ENCODE data around the gene C6orf47.

C6orf47 gene

GRCh38 chr6:31634969-31635575 lies 25.5 kb downstream of the C6orf47 start:
- no peak for DNase-seq
- no peak overlapping the region for H3K4me2 ChIP-seq (ENCODE audit: low read depth, low read length)
- peaks cover 27% of the 10 kb centered on the region for H3K79me2 ChIP-seq (ENCODE audit: low read length)
- peaks cover 6% of the 10 kb centered on the region for H3K36me3 ChIP-seq (replicated peaks; ENCODE audit: insufficient read depth, low read length)
- no peak overlapping the region for H3K9ac ChIP-seq (ENCODE audit: low read length)
- peaks cover 28% of the 10 kb centered on the region for H3F3A ChIP-seq (ENCODE audit: insufficient read depth, low read length)
- H4K20me1 ChIP-seq (ENCODE audit: insufficient read depth, low read length): no peaks in the 10 kb centered on the region
- no peaks in the 10 kb centered on the region for H3K27me3 ChIP-seq (replicated peaks; ENCODE audit: insufficient read depth, low read length)
- H3K9me3 ChIP-seq (replicated peaks; ENCODE audit: insufficient read depth, low read length): no peaks in the 10 kb centered on the region
- no peak overlapping the region for H3K27ac ChIP-seq (ENCODE audit: low read length)
- H3K4me3 ChIP-seq (ENCODE audit: low read length): no peak overlapping the region
- no peaks in the 10 kb centered on the region for H3K9me2 ChIP-seq (replicated peaks; ENCODE audit: insufficient read depth, low read length)
- TF ChIP-seq CTCF (IDR thresholded peaks at IDR 0.05; ENCODE audit: low read length) (no peak), EZH2phosphoT487 (IDR thresholded peaks at IDR 0.05; ENCODE audit: low read length) (no peak), EZH2 (optimal IDR thresholded peaks at IDR 0.05; ENCODE audit: low read depth, low read length) (no peak)
- no peaks in the 10 kb centered on the region for H3K4me1 ChIP-seq (ENCODE audit: low read length)
- no peak overlapping the region for H2AFZ ChIP-seq (ENCODE audit: low read length)

- H3K9ac ChIP-seq (ENCODE audit: low read length): no peak overlapping the region
- no peak overlapping the region for H3K4me3 ChIP-seq (ENCODE audit: low read length)
- no peak for TF ChIP-seq EZH2phosphoT487 (IDR thresholded peaks at IDR 0.05; ENCODE audit: low read length)
- H3K79me2 ChIP-seq (ENCODE audit: low read length): peaks cover 34% of the 10 kb centered on the region
- H3K4me1 ChIP-seq (ENCODE audit: low read length): no peaks in the 10 kb centered on the region
- H4K20me1 ChIP-seq (ENCODE audit: insufficient read depth, low read length): no peaks in the 10 kb centered on the region
- H3K27me3 ChIP-seq (replicated peaks; ENCODE audit: insufficient read depth, low read length): no peaks in the 10 kb centered on the region
- H2AFZ ChIP-seq (ENCODE audit: low read length): no peak overlapping the region
- H3K9me3 ChIP-seq (replicated peaks; ENCODE audit: insufficient read depth, low read length): no peaks in the 10 kb centered on the region
- H3K4me2 ChIP-seq (ENCODE audit: low read depth, low read length): no peak overlapping the region
- H3K9me2 ChIP-seq (replicated peaks; ENCODE audit: insufficient read depth, low read length): no peaks in the 10 kb centered on the region
- H3F3A ChIP-seq (ENCODE audit: insufficient read depth, low read length): peaks cover 20% of the 10 kb centered on the region; the same call in 1 of the 2 replicates
- H3K27ac ChIP-seq (ENCODE audit: low read length): no peak overlapping the region
- H3K36me3 ChIP-seq (replicated peaks; ENCODE audit: insufficient read depth, low read length): peaks cover 6% of the 10 kb centered on the region
- no peak for DNase-seq
Measured at GRCh38 chr6:31634131-31634530, 26.4 kb downstream of the C6orf47 start.

GRCh38 chr6:31633447-31633846 lies 27.1 kb downstream of the C6orf47 start:
- Histone ChIP-seq H3K27ac (ENCODE audit: low read length) (no peak overlapping the region), H3K27me3 (replicated peaks; ENCODE audit: insufficient read depth, low read length) (no peaks in the 10 kb centered on the region), H3K79me2 (ENCODE audit: low read length) (peaks cover 38% of the 10 kb centered on the region), H2AFZ (ENCODE audit: low read length) (no peak overlapping the region), H3F3A (ENCODE audit: insufficient read depth, low read length) (peaks cover 20% of the 10 kb centered on the region; the same call in 1 of the 2 replicates), H3K4me1 (ENCODE audit: low read length) (no peaks in the 10 kb centered on the region), H4K20me1 (ENCODE audit: insufficient read depth, low read length) (no peaks in the 10 kb centered on the region; the same call in 1 of the 2 replicates), H3K4me2 (ENCODE audit: low read depth, low read length) (no peak overlapping the region), H3K4me3 (ENCODE audit: low read length) (no peak overlapping the region), H3K9ac (ENCODE audit: low read length) (no peak overlapping the region), H3K36me3 (replicated peaks; ENCODE audit: insufficient read depth, low read length) (peaks cover 6% of the 10 kb centered on the region), H3K9me3 (replicated peaks; ENCODE audit: insufficient read depth, low read length) (no peaks in the 10 kb centered on the region), H3K9me2 (replicated peaks; ENCODE audit: insufficient read depth, low read length) (no peaks in the 10 kb centered on the region)
- TF ChIP-seq CTCF (IDR thresholded peaks at IDR 0.05; ENCODE audit: low read length) (no peak), EZH2 (optimal IDR thresholded peaks at IDR 0.05; ENCODE audit: low read depth, low read length) (no peak)
- DNase-seq: no peak

- Histone ChIP-seq H3K36me3 (replicated peaks; ENCODE audit: insufficient read depth, low read length) (peaks cover 9% of the 10 kb centered on the region), H3K4me1 (ENCODE audit: low read length) (no peaks in the 10 kb centered on the region), H3K4me3 (ENCODE audit: low read length) (no peak overlapping the region), H3K9me2 (replicated peaks; ENCODE audit: insufficient read depth, low read length) (no peaks in the 10 kb centered on the region), H3K79me2 (ENCODE audit: low read length) (peaks cover 48% of the 10 kb centered on the region), H4K20me1 (ENCODE audit: insufficient read depth, low read length) (no peaks in the 10 kb centered on the region; the same call in 1 of the 2 replicates), H3K4me2 (ENCODE audit: low read depth, low read length) (no peak overlapping the region), H3K9me3 (replicated peaks; ENCODE audit: insufficient read depth, low read length) (no peaks in the 10 kb centered on the region), H3K27ac (ENCODE audit: low read length) (no peak overlapping the region), H3F3A (ENCODE audit: insufficient read depth, low read length) (peaks cover 13% of the 10 kb centered on the region; the same call in 1 of the 2 replicates), H3K27me3 (replicated peaks; ENCODE audit: insufficient read depth, low read length) (no peaks in the 10 kb centered on the region), H2AFZ (ENCODE audit: low read length) (no peak overlapping the region), H3K9ac (ENCODE audit: low read length) (no peak overlapping the region)
- no peak for DNase-seq
- TF ChIP-seq CTCF (IDR thresholded peaks at IDR 0.05; ENCODE audit: low read length): no peak
- no peak for TF ChIP-seq EZH2phosphoT487 (IDR thresholded peaks at IDR 0.05; ENCODE audit: low read length)
- no peak for TF ChIP-seq EZH2 (optimal IDR thresholded peaks at IDR 0.05; ENCODE audit: low read depth, low read length)
Measured at GRCh38 chr6:31632279-31632946, 28.2 kb downstream of the C6orf47 start.

All from MM.1S (cell line).